EL (cell line): ENCODE measurements around the gene LCK.

ENCODE experiments used
- DNase-seq: peaks from one replicate; pipeline ENCODE4 v3.0.0-alpha.2; 2016

Gene LCK

GRCh38 chr1:32329931-32330466 is 78.9 kb downstream of the LCK start:
- DNase-seq: no peak

GRCh38 chr1:32330558-32331151 is 79.6 kb downstream of the LCK start:
- no peak for DNase-seq

DNA sequence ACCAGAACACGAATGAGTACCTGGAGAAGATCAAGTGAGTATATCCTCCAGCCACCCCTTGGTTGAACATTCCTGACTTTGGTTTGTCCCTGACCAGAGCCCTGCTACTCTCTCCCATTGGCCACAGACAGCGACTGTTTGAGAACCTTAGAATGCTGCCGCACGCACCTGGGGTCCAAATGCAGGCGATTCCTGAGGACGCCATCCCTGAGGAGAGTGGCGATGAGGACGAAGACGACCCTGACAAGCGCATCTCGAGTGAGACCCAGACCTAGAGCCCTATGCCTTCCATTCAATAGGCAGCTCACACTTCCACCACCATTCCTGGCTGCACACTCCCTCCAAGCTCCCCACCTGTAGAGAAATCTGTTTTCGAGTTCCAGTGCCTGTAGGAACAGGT is 80.5 kb downstream of the LCK start:
- no peak for DNase-seq

- DNase-seq: no peak
Measured at GRCh38 chr1:32332290-32333079, 81.4 kb downstream of the LCK start.

DNA sequence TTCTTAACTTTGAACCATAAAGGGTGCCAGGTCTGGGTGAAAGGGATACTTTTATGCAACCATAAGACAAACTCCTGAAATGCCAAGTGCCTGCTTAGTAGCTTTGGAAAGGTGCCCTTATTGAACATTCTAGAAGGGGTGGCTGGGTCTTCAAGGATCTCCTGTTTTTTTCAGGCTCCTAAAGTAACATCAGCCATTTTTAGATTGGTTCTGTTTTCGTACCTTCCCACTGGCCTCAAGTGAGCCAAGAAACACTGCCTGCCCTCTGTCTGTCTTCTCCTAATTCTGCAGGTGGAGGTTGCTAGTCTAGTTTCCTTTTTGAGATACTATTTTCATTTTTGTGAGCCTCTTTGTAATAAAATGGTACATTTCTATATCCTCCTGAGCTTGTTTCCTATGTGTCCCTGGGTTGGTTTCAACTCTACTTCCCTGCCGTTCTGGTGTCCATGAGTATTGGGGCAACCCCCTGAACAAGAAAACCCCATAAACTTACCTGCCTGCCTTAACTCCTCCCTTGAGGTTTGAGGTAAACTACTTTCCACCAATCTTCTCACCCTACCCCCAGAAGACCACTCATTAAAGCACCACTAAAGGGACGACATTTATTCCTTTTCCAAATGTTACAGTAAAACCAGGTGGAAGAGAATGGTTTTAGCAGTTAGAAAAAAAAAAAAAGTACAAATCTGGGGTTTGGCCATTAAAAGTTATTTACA is 82.3 kb downstream of the LCK start:
- DNase-seq: no peak

DNA sequence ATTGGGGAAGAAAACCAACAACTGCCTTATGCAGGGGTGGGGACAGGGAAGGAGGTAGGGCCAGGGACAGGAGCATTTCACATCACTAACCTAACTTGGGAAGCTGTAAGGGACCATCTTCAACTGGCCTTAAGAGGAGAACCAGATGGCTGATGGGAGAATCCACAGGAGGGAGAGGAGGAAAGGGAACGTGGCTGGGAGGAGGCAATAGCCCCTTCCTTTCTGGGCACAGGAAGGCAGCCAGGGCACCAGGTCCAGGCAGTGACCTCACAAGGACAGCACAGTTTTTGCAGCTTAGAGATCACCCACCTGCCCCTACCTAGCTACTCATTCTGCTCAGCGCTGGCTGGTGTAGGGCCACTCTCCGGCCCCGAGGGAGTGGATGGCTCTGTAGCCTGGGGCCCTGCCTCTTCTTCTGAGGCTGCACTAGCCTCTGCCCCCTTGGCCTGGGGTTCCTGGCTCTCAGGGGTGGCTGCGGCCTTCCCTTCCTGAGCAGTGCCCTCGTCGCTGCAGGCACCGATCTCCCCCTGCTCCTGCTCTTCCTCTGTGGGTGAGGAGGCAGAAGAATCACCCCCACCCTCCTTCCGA is 83.3 kb downstream of the LCK start:
- DNase-seq: no peak

DNA sequence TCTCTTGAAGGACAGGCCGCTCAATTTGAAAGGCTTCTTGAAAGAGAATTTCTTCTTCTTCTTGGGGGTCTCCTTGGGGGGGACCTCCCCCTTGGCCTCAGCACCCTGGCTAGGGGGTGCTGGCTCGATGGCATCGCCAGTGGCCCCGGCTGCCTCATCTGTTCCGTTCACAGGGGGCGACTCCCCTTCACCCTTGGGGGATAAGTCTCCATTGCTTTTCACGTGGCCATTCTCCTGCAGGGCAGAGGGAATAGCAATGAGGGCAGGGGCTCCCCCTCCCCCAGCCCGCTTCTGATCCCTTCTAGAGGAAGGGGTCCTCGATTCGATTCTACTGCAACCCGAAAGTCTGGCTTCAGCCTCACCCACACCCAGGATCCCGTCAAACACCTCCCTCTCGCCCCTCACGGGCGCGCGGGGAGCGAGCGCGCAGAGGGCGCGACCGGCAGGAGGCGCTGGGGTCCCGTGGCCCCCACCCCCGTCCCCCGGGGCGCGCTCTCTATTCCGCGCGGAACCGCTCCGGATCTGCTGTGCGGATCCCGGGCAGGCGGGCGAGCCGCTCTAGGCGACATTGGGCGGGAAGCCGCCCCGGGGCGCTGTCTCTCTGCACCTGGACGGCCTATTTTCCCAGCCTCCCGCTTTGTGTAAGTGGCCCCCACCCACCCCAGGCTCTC is 83.9 kb downstream of the LCK start:
- peak; percentile 51 for DNase-seq

GRCh38 chr1:32335535-32335789 is 84.4 kb downstream of the LCK start:
- no peak for DNase-seq
